HG03045 (cell line): ENCODE data around the gene OSBPL5.

Experiments
- ATAC-seq: cut with Tn5 transposase; IDR thresholded peaks from one replicate; pipeline ENCODE4 v1.9.1; 2021; ENCODE audit warnings: mild to moderate bottlenecking, moderate library complexity; ENCODE audit not compliant: unreplicated experiment

Gene OSBPL5

GRCh38 chr11:3041699-3042441 lies 123.2 kb downstream of the OSBPL5 start:
- no peak for ATAC-seq

GRCh38 chr11:3040881-3041280 lies 124.2 kb downstream of the OSBPL5 start:
- ATAC-seq = no peak

GRCh38 chr11:3037945-3038271 lies 127.2 kb downstream of the OSBPL5 start:
- ATAC-seq = no peak
